SK-N-SH (cell line): Measurements from ENCODE around the gene RPL39. TPM values are rescaled to one million over a fixed set of nuclear protein-coding genes. Genes with fewer than 3 reads are reported as not detected.

ENCODE experiments used
- CTCF ChIA-PET: fragments of 300-600, 350-600 bp; formaldehyde crosslinking; extraction: SDS; loops from one replicate; lab custom pipeline; 2021; lab: Yijun Ruan, JAX
- POLR2A ChIA-PET: fragments of 350-600 bp; sonication (Branson Sonifier 250); formaldehyde crosslinking; extraction: SDS; loops from one replicate; lab custom pipeline; 2020; ENCODE audit warnings: antibody characterized with exemption, inconsistent platforms; lab: Yijun Ruan, JAX
- DNase-seq: peaks from one replicate; pipeline ENCODE4 v3.0.0; 2012
- H2AFZ ChIP-seq: fragments of 200-600 bp; sonication (generic); 2 replicates; pipeline ENCODE4 v1.8.1; 2016; ENCODE audit warnings: antibody characterized with exemption, mild to moderate bottlenecking, low read depth
- H3F3A ChIP-seq: fragments of 200-600 bp; sonication (generic); replicated peaks from 2 replicates; pipeline ENCODE3; 2016; ENCODE audit warnings: antibody characterized with exemption, mild to moderate bottlenecking; ENCODE audit not compliant: insufficient read depth
- H3K27ac ChIP-seq, 2 experiments: fragments of 200-500 bp in 1 of 2; fragments of 200-600 bp in 1 of 2; sonication (Bioruptor generic) in 1 of 2; sonication (generic), shearing (Covaris generic) in 1 of 2; 2 replicates each; pipeline versions ENCODE4 v1.5.1 to v1.6.1; 2014 to 2016; ENCODE audit warnings: low read depth in 2 of 2, inconsistent platforms in 1 of 2, low read length in 1 of 2, mild to moderate bottlenecking in 1 of 2, mixed read lengths in 1 of 2
- H3K27me3 ChIP-seq: fragments of 200-600 bp; sonication (generic), shearing (Covaris generic); 2 replicates; pipeline ENCODE4 v1.6.1; 2016; ENCODE audit warnings: mixed run types; ENCODE audit not compliant: insufficient read depth
- H3K36me3 ChIP-seq, 2 experiments: fragments of 200-500 bp in 1 of 2; fragments of 200-600 bp in 1 of 2; sonication (Bioruptor generic) in 1 of 2; sonication (generic) in 1 of 2; replicated peaks in 1 of 2; 2 replicates each; pipeline versions ENCODE3 to v1.5.1; 2014 to 2016; ENCODE audit warnings: low read length in 1 of 2, mild to moderate bottlenecking in 1 of 2; ENCODE audit not compliant: insufficient read depth in 2 of 2, control insufficient read depth in 1 of 2
- H3K4me1 ChIP-seq, 2 experiments: fragments of 200-500 bp in 1 of 2; fragments of 200-600 bp in 1 of 2; sonication (Bioruptor generic) in 1 of 2; sonication (generic), shearing (Covaris generic) in 1 of 2; 2 replicates each; pipeline versions ENCODE4 v1.5.1 to v1.6.1; 2014 to 2016; ENCODE audit warnings: low read depth in 1 of 2, low read length in 1 of 2, mixed run types in 1 of 2; ENCODE audit not compliant: insufficient read depth in 2 of 2, control insufficient read depth in 1 of 2
- H3K4me2 ChIP-seq: fragments of 200-600 bp; sonication (generic), shearing (Covaris generic); 2 replicates; pipeline ENCODE4 v1.6.1; 2017; ENCODE audit warnings: mixed run types
- H3K4me3 ChIP-seq, 2 experiments: fragments of 200-500 bp in 1 of 2; fragments of 200-600 bp in 1 of 2; sonication (Bioruptor generic) in 1 of 2; sonication (generic), shearing (Covaris generic) in 1 of 2; 2 replicates each; pipeline versions ENCODE4 v1.5.1 to v1.8.1; 2014 to 2016; ENCODE audit warnings: low read depth in 2 of 2, inconsistent platforms in 1 of 2, low read length in 1 of 2, mild to moderate bottlenecking in 1 of 2, mixed read lengths in 1 of 2, moderate library complexity in 1 of 2
- H3K79me2 ChIP-seq: fragments of 200-600 bp; sonication (generic); 2 replicates; pipeline ENCODE4 v1.8.1; 2017; ENCODE audit warnings: mild to moderate bottlenecking; ENCODE audit not compliant: insufficient read depth
- H3K9ac ChIP-seq: fragments of 200-600 bp; sonication (generic); 2 replicates; pipeline ENCODE4 v1.6.1; 2017; ENCODE audit warnings: mixed run types
- H3K9me2 ChIP-seq: fragments of 200-600 bp; sonication (generic); 2 replicates; pipeline ENCODE4 v1.6.1; 2017; ENCODE audit warnings: mixed run types
- H3K9me3 ChIP-seq: fragments of 200-600 bp; sonication (generic); 2 replicates; pipeline ENCODE4 v1.6.1; 2017; ENCODE audit warnings: mixed run types, mild to moderate bottlenecking, moderate library complexity
- H4K20me1 ChIP-seq: fragments of 200-600 bp; sonication (generic); 2 replicates; pipeline ENCODE4 v1.6.1; 2017; ENCODE audit warnings: mild to moderate bottlenecking, mixed run types; ENCODE audit not compliant: insufficient read depth
- CHD2 ChIP-seq: fragments of 150-350 bp; IDR thresholded peaks from 2 replicates; pipeline ENCODE4 v1.6.1; 2018; ENCODE audit warnings: low read length; ENCODE audit not compliant: partially characterized antibody
- CTCF ChIP-seq: fragments of 200-600 bp; sonication (generic); IDR thresholded peaks from 2 replicates; pipeline ENCODE4 v1.6.1; 2017; ENCODE audit warnings: antibody characterized with exemption, mild to moderate bottlenecking, moderate library complexity
- FOSL2 ChIP-seq: IDR thresholded peaks from 2 replicates; pipeline ENCODE4 v1.4.0; 2012; ENCODE audit warnings: low read depth, mild to moderate bottlenecking, moderate library complexity, borderline replicate concordance
- FOXM1 ChIP-seq: IDR thresholded peaks from 2 replicates; pipeline ENCODE4 v1.4.0; 2012; ENCODE audit warnings: low read depth, mild to moderate bottlenecking
- GABPA ChIP-seq: IDR thresholded peaks from 2 replicates; pipeline ENCODE4 v1.4.0; 2012; ENCODE audit warnings: low read depth, mild to moderate bottlenecking
- JUND ChIP-seq: IDR thresholded peaks from 2 replicates; pipeline ENCODE4 v1.4.0; 2012
- MAX ChIP-seq: IDR thresholded peaks from 2 replicates; pipeline ENCODE4 v1.4.0; 2012; ENCODE audit warnings: low read depth
- NRF1 ChIP-seq: IDR thresholded peaks from 2 replicates; pipeline ENCODE4 v1.6.1; 2012; ENCODE audit warnings: low read depth, mild to moderate bottlenecking, low read length
- RAD21 ChIP-seq: IDR thresholded peaks from 2 replicates; pipeline ENCODE4 v1.6.1; 2012; ENCODE audit warnings: mild to moderate bottlenecking, low read length
- REST ChIP-seq: IDR thresholded peaks from 2 replicates; pipeline ENCODE4 v1.6.1; 2012; ENCODE audit warnings: mild to moderate bottlenecking, low read depth, low read length, moderate library complexity
- SIN3A ChIP-seq: IDR thresholded peaks from 2 replicates; pipeline ENCODE4 v1.6.1; 2012; ENCODE audit warnings: low read depth, mild to moderate bottlenecking, low read length, moderate library complexity, borderline replicate concordance
- SMC3 ChIP-seq: IDR thresholded peaks from 2 replicates; pipeline ENCODE4 v1.6.1; 2012; ENCODE audit warnings: low read depth, low read length, improper control_type of control experiment
- TEAD4 ChIP-seq: IDR thresholded peaks from 2 replicates; pipeline ENCODE4 v1.4.0; 2012; ENCODE audit warnings: mild to moderate bottlenecking, borderline replicate concordance; ENCODE audit not compliant: insufficient read depth
- USF1 ChIP-seq: IDR thresholded peaks from 2 replicates; pipeline ENCODE4 v1.4.0; 2012; ENCODE audit warnings: low read depth, borderline replicate concordance
- YY1 ChIP-seq: IDR thresholded peaks from 2 replicates; pipeline ENCODE4 v1.4.0; 2012; ENCODE audit warnings: low read depth, mild to moderate bottlenecking
- ZBTB33 ChIP-seq: IDR thresholded peaks from 2 replicates; pipeline ENCODE4 v1.4.0; 2012; ENCODE audit warnings: low read depth, borderline replicate concordance
- WGBS: methylation state at CpG from one replicate; pipeline ENCODE4 v1.1.6; 2017; ENCODE audit warnings: low lambda C conversion rate; 5-methylcytosine and 5-hydroxymethylcytosine counted together
- polyA plus RNA-seq, 3 experiments: library from polyadenylated mRNA; depleted of rRNA; stranded (reverse); fragments of >200 nt; gene quantifications; 2 replicates each; pipeline ENCODE4 v1.2.3, GENCODE V29; 2012

The RPL39 gene
- polyA plus RNA-seq, 1 of the 3 experiments (the other 2 are of a cell fraction), result 4,443 TPM

GRCh38 chrX:119778829-119779228, 12.6 kb downstream of the RPL39 start:
- no peak overlapping the region for H3K27ac ChIP-seq
- H3K9me2 ChIP-seq, result no peaks in the 10 kb centered on the region
- 96% methylated on average over 5 of the region's 5 CpGs for WGBS
- H3K79me2 ChIP-seq, result peaks cover 2% of the 10 kb centered on the region; the same call in 1 of the 2 replicates
- TF ChIP-seq GABPA (no peak), FOSL2 (no peak), NRF1 (no peak), ZBTB33 (no peak), CHD2 (no peak), JUND (no peak), TEAD4 (no peak), SIN3A (no peak), USF1 (no peak), SMC3 (no peak), YY1 (no peak), FOXM1 (no peak), MAX (no peak), REST (no peak), RAD21 (no peak), CTCF (no peak)
- TF ChIP-seq, all 33 proteins: peak for 0
- H4K20me1 ChIP-seq, result peaks cover 28% of the 10 kb centered on the region
- no peaks in the 10 kb centered on the region; a peak in 1 of 4 replicates for H3K4me1 ChIP-seq
- peaks cover 5% of the 10 kb centered on the region for H3F3A ChIP-seq
- H3K9me3 ChIP-seq, result no peaks in the 10 kb centered on the region
- no peak overlapping the region for H3K4me3 ChIP-seq
- no peak for DNase-seq
- peaks cover 0 to 12% of the 10 kb centered on the region in 2 experiments for H3K36me3 ChIP-seq
- H3K27me3 ChIP-seq, result no peaks in the 10 kb centered on the region
- POLR2A ChIA-PET, result no interaction called here
- CTCF ChIA-PET, result no interaction called here
- H2AFZ ChIP-seq, result no peak overlapping the region
- H3K4me2 ChIP-seq, result no peak overlapping the region
- H3K9ac ChIP-seq, result no peak overlapping the region
